Stimulated activated CD8-positive, alpha-beta memory T cell treated with anti-CD3 and anti-CD28 coated beads, Interleukin-4, amount 100 ng/mL, for 1 hour (primary cell): ENCODE data around the gene TECPR1.
A peak's percentile ranks its signal among the peaks of the same experiment; 100 is the strongest.

Source experiments
- DNase-seq, 2 donors: peaks; one replicate each; pipeline ENCODE4 v3.0.0-alpha.2; 2020; ENCODE audit warnings: low read depth in 2 of 2, low spot score in 1 of 2

Gene TECPR1, protein sequence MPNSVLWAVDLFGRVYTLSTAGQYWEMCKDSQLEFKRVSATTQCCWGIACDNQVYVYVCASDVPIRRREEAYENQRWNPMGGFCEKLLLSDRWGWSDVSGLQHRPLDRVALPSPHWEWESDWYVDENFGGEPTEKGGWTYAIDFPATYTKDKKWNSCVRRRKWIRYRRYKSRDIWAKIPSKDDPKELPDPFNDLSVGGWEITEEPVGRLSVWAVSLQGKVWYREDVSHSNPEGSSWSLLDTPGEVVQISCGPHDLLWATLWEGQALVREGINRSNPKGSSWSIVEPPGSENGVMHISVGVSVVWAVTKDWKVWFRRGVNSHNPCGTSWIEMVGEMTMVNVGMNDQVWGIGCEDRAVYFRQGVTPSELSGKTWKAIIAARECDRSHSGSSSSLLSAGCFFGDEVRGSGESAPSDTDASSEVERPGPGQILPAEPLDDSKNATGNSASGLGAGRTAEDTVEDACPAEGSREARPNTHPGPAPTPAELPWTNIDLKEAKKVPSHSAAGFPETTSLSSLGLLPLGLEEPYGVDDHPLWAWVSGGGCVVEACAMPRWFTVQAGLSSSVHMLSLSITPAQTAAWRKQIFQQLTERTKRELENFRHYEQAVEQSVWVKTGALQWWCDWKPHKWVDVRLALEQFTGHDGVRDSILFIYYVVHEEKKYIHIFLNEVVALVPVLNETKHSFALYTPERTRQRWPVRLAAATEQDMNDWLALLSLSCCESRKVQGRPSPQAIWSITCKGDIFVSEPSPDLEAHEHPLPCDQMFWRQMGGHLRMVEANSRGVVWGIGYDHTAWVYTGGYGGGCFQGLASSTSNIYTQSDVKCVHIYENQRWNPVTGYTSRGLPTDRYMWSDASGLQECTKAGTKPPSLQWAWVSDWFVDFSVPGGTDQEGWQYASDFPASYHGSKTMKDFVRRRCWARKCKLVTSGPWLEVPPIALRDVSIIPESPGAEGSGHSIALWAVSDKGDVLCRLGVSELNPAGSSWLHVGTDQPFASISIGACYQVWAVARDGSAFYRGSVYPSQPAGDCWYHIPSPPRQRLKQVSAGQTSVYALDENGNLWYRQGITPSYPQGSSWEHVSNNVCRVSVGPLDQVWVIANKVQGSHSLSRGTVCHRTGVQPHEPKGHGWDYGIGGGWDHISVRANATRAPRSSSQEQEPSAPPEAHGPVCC

DNA sequence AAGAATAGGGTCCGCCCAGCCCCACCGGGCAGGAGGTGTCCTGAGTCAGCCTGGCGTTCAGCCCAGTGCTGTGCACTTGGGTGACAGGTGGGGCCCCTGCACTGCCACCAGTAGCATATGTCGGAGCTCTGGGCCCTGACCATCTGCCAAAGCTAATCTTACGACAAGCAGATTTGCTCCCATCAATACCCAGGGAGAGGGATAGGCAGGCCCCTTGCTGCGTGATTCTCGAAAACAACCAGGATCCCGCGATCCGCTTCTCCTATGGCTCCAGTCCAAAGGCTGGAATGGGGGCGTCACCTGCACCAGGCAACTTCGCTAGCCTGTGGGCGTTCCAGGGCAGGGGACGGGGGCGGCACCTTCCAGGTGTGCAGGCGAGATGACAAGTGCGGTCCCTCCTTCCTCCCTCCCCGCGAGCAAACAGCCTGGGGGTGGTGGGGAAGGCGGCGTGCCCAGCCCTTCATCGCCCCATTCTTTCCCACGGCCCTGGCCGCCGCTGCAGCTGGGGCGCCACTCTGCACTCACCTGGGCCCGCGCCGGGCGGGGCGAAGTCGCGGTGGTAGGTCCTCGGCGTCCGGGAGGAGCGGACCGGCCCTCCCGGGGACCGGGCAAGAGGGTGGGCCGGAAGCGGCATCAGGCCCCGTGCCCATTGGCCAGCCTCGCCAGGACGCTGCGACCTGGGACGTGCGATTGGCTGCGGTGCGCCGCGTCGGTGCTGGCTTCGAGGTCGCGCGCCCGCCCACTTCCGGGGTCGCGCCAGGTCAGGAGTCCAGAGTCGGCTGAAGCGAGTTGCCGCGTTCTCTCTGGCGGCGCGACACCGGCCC lies at the start of gene TECPR1:
Gene TECPR1 (minus strand): TSS at position 632 of the 824 bp plus-strand sequence. CDS start 6,086 bp downstream, outside the sequence.
- peak; percentile 59 to 70 for DNase-seq

- no peak for DNase-seq
These were observed 48.8 kb upstream of the TECPR1 start for GRCh38 chr7:98300595-98301372.

- DNase-seq, result no peak
These were observed 45.7 kb upstream of the TECPR1 start for GRCh38 chr7:98297626-98298286.

DNA sequence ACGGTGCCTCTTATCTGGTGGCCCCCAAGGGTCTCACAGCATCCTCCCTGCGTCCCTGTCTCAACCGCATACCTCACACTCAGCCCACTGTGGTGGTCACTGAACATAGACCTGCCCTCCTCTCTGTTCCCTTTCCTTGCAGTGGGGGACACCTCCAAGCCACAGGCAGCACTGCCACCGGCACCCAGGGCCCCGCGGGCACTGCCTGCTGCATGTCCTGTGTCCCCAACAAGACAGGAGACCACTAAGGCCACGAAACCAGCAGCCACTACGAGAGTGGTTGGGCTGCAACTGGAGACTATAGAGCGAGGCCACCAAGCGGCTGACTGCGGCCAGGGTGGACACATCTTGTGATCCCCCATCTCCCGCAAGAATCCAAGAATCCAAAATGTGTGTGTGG lies 44.8 kb upstream of the TECPR1 start:
- DNase-seq, result no peak

- DNase-seq, result no peak
These were observed 43.6 kb upstream of the TECPR1 start for GRCh38 chr7:98295467-98296192.

GRCh38 chr7:98294798-98295382 lies 42.9 kb upstream of the TECPR1 start:
- no peak for DNase-seq

- no peak for DNase-seq
These were observed 42.3 kb upstream of the TECPR1 start for GRCh38 chr7:98294326-98294725.

- DNase-seq, result no peak
These were observed 41.7 kb upstream of the TECPR1 start for GRCh38 chr7:98293746-98294145.

DNA sequence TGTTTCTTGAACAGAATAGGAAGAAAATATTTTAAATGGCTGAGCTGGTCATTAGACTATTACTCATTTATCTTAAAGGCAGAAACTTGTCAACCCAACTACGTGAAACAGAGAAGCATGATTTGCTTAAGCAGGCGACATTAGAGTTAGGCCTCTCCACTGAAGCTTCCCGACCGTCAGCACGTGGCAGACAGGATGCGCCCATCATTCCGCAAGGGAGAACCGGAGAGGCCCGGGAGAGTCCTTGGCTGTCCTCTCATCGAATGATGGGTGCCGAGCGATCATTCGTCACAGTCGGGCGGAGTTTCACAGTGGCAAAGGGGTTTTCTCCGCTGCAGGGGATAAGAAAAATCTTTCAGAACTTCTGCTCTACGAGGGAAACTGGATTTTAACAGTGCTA lies 41.2 kb upstream of the TECPR1 start:
- no peak for DNase-seq

- DNase-seq, result no peak
These were observed 39.7 kb upstream of the TECPR1 start for GRCh38 chr7:98291717-98292116.

DNA sequence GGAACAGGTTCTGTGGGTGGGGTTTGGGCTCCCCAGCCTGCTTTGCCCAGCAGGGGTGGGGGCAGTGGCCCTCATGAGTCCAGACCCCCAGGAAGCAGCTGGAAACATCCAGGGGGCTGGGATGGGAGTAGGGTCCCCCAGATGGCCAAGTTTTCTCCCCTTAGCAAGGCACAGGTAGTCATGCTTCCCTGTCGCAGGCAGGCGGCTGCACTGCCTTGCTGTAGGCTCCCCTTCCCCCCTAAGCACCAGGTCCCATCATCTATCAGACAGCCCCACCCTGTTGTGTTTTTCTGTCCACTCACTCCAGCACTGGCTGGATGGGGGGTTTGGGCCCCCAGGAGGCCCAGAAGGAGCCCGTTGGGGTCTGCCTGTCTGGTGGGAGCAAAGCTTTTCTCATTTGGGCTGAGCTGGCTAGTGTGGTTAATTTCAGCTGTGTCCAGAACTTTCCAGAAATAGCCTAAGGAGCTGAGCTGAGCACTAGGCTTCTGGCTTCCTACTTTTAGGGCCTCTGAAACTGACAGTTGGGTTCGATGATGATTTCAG lies 37.4 kb upstream of the TECPR1 start:
- DNase-seq, result no peak

DNA sequence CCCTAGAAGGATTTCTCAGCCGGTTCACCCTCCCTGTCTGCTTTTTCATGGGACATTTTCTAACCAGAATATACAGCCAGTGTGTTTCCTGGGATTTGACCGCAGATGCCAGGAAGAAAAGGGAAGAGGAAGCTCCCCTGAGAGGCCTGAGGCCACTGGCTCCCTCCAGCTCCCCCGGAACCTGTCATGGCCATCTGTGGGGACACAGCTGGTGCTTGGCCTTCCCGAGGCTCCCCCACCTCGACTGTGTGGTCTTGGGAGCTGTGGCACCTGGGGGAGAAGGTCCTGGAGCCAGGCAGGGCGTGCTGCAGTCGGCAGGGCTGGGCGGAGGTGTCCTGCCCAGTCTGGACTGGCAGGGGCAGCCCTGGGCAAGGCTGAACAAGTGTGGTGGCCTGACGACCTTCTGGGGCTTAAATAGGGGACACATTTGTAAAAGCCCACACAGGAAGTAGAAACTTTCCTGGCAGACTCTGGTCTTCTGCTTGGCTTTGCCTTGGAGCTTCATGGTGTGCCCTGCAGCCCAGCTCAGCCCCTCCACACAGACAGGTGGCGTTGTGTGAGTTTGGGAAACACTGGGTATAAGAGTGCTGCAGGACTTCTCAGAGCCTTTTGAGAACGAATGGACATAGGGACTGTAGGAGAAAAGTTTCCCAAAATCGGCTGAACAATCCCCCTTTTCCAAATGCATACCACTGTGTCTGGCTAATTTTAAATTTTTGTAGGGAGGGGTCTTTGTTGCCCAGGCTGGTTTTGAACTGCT lies 36.2 kb upstream of the TECPR1 start:
- DNase-seq, result no peak

GRCh38 chr7:98287486-98287959 lies 35.5 kb upstream of the TECPR1 start:
- no peak for DNase-seq

GRCh38 chr7:98286701-98287485 lies 34.9 kb upstream of the TECPR1 start:
- no peak for DNase-seq

- DNase-seq, result no peak
These were observed 34.1 kb upstream of the TECPR1 start for GRCh38 chr7:98286093-98286539.
